Measurements from ENCODE around the gene ASB9. TPM values are rescaled to one million over a fixed set of nuclear protein-coding genes. Genes with fewer than 3 reads are reported as not detected.
A peak's percentile ranks its signal among the peaks of the same experiment; 100 is the strongest.

ASB9 gene
- polyA plus RNA-seq, 1 donor from 2014 or later = not detected

GRCh38 chrX:15245896-15246295, 24.0 kb downstream of the ASB9 start:
- Histone ChIP-seq H3K9ac (ENCODE audit: low read length) (no peak overlapping the region), H3K4me2 (ENCODE audit: low read length) (no peak overlapping the region), H3K9me3 (ENCODE audit: low read length) (no peaks in the 10 kb centered on the region), H3K79me2 (replicated peaks; ENCODE audit: insufficient read depth, low read length) (no peaks in the 10 kb centered on the region), H3K27ac (ENCODE audit: low read length) (no peak overlapping the region), H3K4me3 (ENCODE audit: low read length) (no peak overlapping the region), H3K9me2 (ENCODE audit: insufficient read depth, low read length) (no peaks in the 10 kb centered on the region), H3K36me3 (ENCODE audit: insufficient read depth, low read length) (no peaks in the 10 kb centered on the region), H3K27me3 (ENCODE audit: insufficient read depth, low read depth, low read length) (no peaks in the 10 kb centered on the region), H4K20me1 (ENCODE audit: insufficient read depth) (no peaks in the 10 kb centered on the region), H2AFZ (ENCODE audit: low read depth, low read length) (no peak overlapping the region), H3F3A (ENCODE audit: insufficient read depth, low read length, poor library complexity, severe bottlenecking) (no peaks in the 10 kb centered on the region)
- TF ChIP-seq TAF1 (IDR thresholded peaks at IDR 0.05; ENCODE audit: low read depth) = no peak
- no peak for TF ChIP-seq EZH2 (IDR thresholded peaks at IDR 0.05; ENCODE audit: borderline replicate concordance, insufficient read depth, low read length, poor library complexity, severe bottlenecking)
- TF ChIP-seq, protein P1, sequence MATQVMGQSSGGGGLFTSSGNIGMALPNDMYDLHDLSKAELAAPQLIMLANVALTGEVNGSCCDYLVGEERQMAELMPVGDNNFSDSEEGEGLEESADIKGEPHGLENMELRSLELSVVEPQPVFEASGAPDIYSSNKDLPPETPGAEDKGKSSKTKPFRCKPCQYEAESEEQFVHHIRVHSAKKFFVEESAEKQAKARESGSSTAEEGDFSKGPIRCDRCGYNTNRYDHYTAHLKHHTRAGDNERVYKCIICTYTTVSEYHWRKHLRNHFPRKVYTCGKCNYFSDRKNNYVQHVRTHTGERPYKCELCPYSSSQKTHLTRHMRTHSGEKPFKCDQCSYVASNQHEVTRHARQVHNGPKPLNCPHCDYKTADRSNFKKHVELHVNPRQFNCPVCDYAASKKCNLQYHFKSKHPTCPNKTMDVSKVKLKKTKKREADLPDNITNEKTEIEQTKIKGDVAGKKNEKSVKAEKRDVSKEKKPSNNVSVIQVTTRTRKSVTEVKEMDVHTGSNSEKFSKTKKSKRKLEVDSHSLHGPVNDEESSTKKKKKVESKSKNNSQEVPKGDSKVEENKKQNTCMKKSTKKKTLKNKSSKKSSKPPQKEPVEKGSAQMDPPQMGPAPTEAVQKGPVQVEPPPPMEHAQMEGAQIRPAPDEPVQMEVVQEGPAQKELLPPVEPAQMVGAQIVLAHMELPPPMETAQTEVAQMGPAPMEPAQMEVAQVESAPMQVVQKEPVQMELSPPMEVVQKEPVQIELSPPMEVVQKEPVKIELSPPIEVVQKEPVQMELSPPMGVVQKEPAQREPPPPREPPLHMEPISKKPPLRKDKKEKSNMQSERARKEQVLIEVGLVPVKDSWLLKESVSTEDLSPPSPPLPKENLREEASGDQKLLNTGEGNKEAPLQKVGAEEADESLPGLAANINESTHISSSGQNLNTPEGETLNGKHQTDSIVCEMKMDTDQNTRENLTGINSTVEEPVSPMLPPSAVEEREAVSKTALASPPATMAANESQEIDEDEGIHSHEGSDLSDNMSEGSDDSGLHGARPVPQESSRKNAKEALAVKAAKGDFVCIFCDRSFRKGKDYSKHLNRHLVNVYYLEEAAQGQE (IDR thresholded peaks at IDR 0.05; ENCODE audit: borderline replicate concordance) = no peak

GRCh38 chrX:15244421-15244820, 25.5 kb downstream of the ASB9 start:
- H3K4me2 ChIP-seq (ENCODE audit: low read length) = no peak overlapping the region
- no peak for TF ChIP-seq TAF1 (IDR thresholded peaks at IDR 0.05; ENCODE audit: low read depth)
- TF ChIP-seq, protein P2, sequence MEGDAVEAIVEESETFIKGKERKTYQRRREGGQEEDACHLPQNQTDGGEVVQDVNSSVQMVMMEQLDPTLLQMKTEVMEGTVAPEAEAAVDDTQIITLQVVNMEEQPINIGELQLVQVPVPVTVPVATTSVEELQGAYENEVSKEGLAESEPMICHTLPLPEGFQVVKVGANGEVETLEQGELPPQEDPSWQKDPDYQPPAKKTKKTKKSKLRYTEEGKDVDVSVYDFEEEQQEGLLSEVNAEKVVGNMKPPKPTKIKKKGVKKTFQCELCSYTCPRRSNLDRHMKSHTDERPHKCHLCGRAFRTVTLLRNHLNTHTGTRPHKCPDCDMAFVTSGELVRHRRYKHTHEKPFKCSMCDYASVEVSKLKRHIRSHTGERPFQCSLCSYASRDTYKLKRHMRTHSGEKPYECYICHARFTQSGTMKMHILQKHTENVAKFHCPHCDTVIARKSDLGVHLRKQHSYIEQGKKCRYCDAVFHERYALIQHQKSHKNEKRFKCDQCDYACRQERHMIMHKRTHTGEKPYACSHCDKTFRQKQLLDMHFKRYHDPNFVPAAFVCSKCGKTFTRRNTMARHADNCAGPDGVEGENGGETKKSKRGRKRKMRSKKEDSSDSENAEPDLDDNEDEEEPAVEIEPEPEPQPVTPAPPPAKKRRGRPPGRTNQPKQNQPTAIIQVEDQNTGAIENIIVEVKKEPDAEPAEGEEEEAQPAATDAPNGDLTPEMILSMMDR (IDR thresholded peaks at IDR 0.05; ENCODE audit: poor library complexity, severe bottlenecking) = no peak
- no peak for TF ChIP-seq POLR2AphosphoS5 (IDR thresholded peaks at IDR 0.05)
- TF ChIP-seq EZH2 (IDR thresholded peaks at IDR 0.05; ENCODE audit: borderline replicate concordance, insufficient read depth, low read length, poor library complexity, severe bottlenecking) = no peak
- no peak for TF ChIP-seq RAD21 (conservative IDR thresholded peaks at IDR 0.05)
- no peaks in the 10 kb centered on the region for H3K36me3 ChIP-seq (ENCODE audit: insufficient read depth, low read length)
- no peaks in the 10 kb centered on the region for H3K9me3 ChIP-seq (ENCODE audit: low read length)
- H3K9ac ChIP-seq (ENCODE audit: low read length) = no peak overlapping the region
- no peaks in the 10 kb centered on the region for H3F3A ChIP-seq (ENCODE audit: insufficient read depth, low read length, poor library complexity, severe bottlenecking)
- H3K27me3 ChIP-seq (ENCODE audit: insufficient read depth, low read depth, low read length) = no peaks in the 10 kb centered on the region
- no peak overlapping the region for H3K27ac ChIP-seq (ENCODE audit: low read length)
- no peaks in the 10 kb centered on the region for H3K79me2 ChIP-seq (replicated peaks; ENCODE audit: insufficient read depth, low read length)
- no peak overlapping the region for H3K4me3 ChIP-seq (ENCODE audit: low read length)
- H3K9me2 ChIP-seq (ENCODE audit: insufficient read depth, low read length) = no peaks in the 10 kb centered on the region
- H4K20me1 ChIP-seq (ENCODE audit: insufficient read depth) = no peaks in the 10 kb centered on the region
- no peak overlapping the region for H2AFZ ChIP-seq (ENCODE audit: low read depth, low read length)

- no peaks in the 10 kb centered on the region for H3K36me3 ChIP-seq (ENCODE audit: insufficient read depth, low read length)
- no peak for TF ChIP-seq EP300 (conservative IDR thresholded peaks at IDR 0.05; ENCODE audit: poor library complexity, severe bottlenecking)
- no peak for TF ChIP-seq EZH2 (IDR thresholded peaks at IDR 0.05; ENCODE audit: borderline replicate concordance, insufficient read depth, low read length, poor library complexity, severe bottlenecking)
- TF ChIP-seq POLR2AphosphoS5 (IDR thresholded peaks at IDR 0.05) = no peak
- TF ChIP-seq, protein P2 (IDR thresholded peaks at IDR 0.05; ENCODE audit: poor library complexity, severe bottlenecking) = peak; percentile 73
- TF ChIP-seq RAD21 (conservative IDR thresholded peaks at IDR 0.05) = peak; percentile 79
- TF ChIP-seq TAF1 (IDR thresholded peaks at IDR 0.05; ENCODE audit: low read depth) = no peak
- peak; percentile 81 for TF ChIP-seq SMC3 (conservative IDR thresholded peaks at IDR 0.05; ENCODE audit: poor library complexity)
- TF ChIP-seq MXI1 (conservative IDR thresholded peaks at IDR 0.05; ENCODE audit: poor library complexity, severe bottlenecking) = no peak
- H3K27me3 ChIP-seq (ENCODE audit: insufficient read depth, low read depth, low read length) = no peaks in the 10 kb centered on the region
- H3K9ac ChIP-seq (ENCODE audit: low read length) = no peak overlapping the region
- no peak overlapping the region for H3K4me2 ChIP-seq (ENCODE audit: low read length)
- no peaks in the 10 kb centered on the region for H3K79me2 ChIP-seq (replicated peaks; ENCODE audit: insufficient read depth, low read length)
- H4K20me1 ChIP-seq (ENCODE audit: insufficient read depth) = no peaks in the 10 kb centered on the region
- no peak overlapping the region for H3K27ac ChIP-seq (ENCODE audit: low read length)
- no peaks in the 10 kb centered on the region for H3K9me2 ChIP-seq (ENCODE audit: insufficient read depth, low read length)
- H3F3A ChIP-seq (ENCODE audit: insufficient read depth, low read length, poor library complexity, severe bottlenecking) = no peaks in the 10 kb centered on the region
- no peaks in the 10 kb centered on the region for H3K9me3 ChIP-seq (ENCODE audit: low read length)
- no peak overlapping the region for H2AFZ ChIP-seq (ENCODE audit: low read depth, low read length)
- no peak overlapping the region for H3K4me3 ChIP-seq (ENCODE audit: low read length)
Observed at GRCh38 chrX:15242899-15243555, 26.9 kb downstream of the ASB9 start.

All from neural cell (in vitro differentiated cells).